IMR-90 (cell line): Measurements from ENCODE around the gene TFB1M. TPM values are rescaled to one million over a fixed set of nuclear protein-coding genes. Genes with fewer than 3 reads are reported as not detected.
A peak's percentile ranks its signal among the peaks of the same experiment; 100 is the strongest.

Source experiments
- ATAC-seq: fragments of 200-7000 bp; cut with Tn5 transposase; 2 replicates; pipeline ENCODE4 v1.9.1; 2020; ENCODE audit warnings: low read depth, mild to moderate bottlenecking, moderate library complexity
- BruUV-seq: library from RNA; stranded (reverse); fragments of 400-500 nt; replicated peaks from 2 replicates; lab custom pipeline; 2021; lab: Mats Ljungman, UMichigan
- CTCF ChIA-PET: fragments of 300-600 bp; formaldehyde crosslinking; extraction: SDS; loops from one replicate; lab custom pipeline; 2021; ENCODE audit warnings: antibody characterized with exemption; lab: Yijun Ruan, JAX
- POLR2A ChIA-PET: fragments of 300-600 bp; sonication (Branson Sonifier 250); formaldehyde crosslinking; loops from one replicate; lab custom pipeline; 2022; ENCODE audit warnings: antibody characterized with exemption; ENCODE audit not compliant: unreplicated experiment; lab: Charles Lee
- DNase-seq: peaks from one replicate; pipeline ENCODE4 v3.0.0; 2013
- H2AFZ ChIP-seq: replicated peaks from 2 replicates; pipeline ENCODE3; 2013; ENCODE audit warnings: low read length, mild to moderate bottlenecking; ENCODE audit not compliant: poor library complexity
- H2AK5ac ChIP-seq: 2 replicates; pipeline ENCODE4 v1.6.1; 2013; ENCODE audit warnings: low read depth, low read length, inconsistent platforms
- H2AK9ac ChIP-seq: replicated peaks from 2 replicates; pipeline ENCODE3; 2013; ENCODE audit warnings: mild to moderate bottlenecking, low read depth, low read length, moderate library complexity; ENCODE audit not compliant: poor library complexity
- H2BK120ac ChIP-seq: 2 replicates; pipeline ENCODE4 v1.6.1; 2013; ENCODE audit warnings: low read depth, low read length, inconsistent platforms
- H2BK15ac ChIP-seq: 3 replicates; pipeline ENCODE4 v1.6.1; 2013; ENCODE audit warnings: low read depth, low read length, inconsistent platforms
- H2BK20ac ChIP-seq: 2 replicates; pipeline ENCODE4 v1.6.1; 2013; ENCODE audit warnings: low read depth, mild to moderate bottlenecking, inconsistent platforms, low read length, moderate library complexity
- H2BK5ac ChIP-seq: 2 replicates; pipeline ENCODE4 v1.6.1; 2013; ENCODE audit warnings: mild to moderate bottlenecking, low read depth, low read length, inconsistent platforms; ENCODE audit not compliant: poor library complexity, severe bottlenecking
- H3K14ac ChIP-seq: replicated peaks from 2 replicates; pipeline ENCODE4 v1.6.1; 2013; ENCODE audit warnings: low read depth, low read length, inconsistent platforms
- H3K18ac ChIP-seq: 2 replicates; pipeline ENCODE4 v1.6.1; 2013; ENCODE audit warnings: low read depth, low read length, control low read depth
- H3K23ac ChIP-seq: 2 replicates; pipeline ENCODE4 v1.6.1; 2013; ENCODE audit warnings: low read depth, low read length, inconsistent platforms
- H3K27ac ChIP-seq: 2 replicates; pipeline ENCODE4 v1.5.1; 2013; ENCODE audit warnings: mild to moderate bottlenecking, control low read depth, low read length; ENCODE audit not compliant: insufficient read depth
- H3K27me3 ChIP-seq: 2 replicates; pipeline ENCODE4 v1.6.1; 2013; ENCODE audit warnings: low read length; ENCODE audit not compliant: control insufficient read depth, insufficient read depth
- H3K36me3 ChIP-seq: 2 replicates; pipeline ENCODE4 v1.6.1; 2013; ENCODE audit warnings: low read length, mixed read lengths; ENCODE audit not compliant: control insufficient read depth, insufficient read depth
- H3K4ac ChIP-seq: 2 replicates; pipeline ENCODE4 v1.6.1; 2013; ENCODE audit warnings: low read depth, low read length, inconsistent platforms
- H3K4me1 ChIP-seq: 2 replicates; pipeline ENCODE4 v1.6.1; 2013; ENCODE audit warnings: low read length, mixed read lengths; ENCODE audit not compliant: control insufficient read depth, insufficient read depth
- H3K4me2 ChIP-seq: 2 replicates; pipeline ENCODE4 v1.6.1; 2013; ENCODE audit warnings: low read depth, mild to moderate bottlenecking, control low read depth, low read length, moderate library complexity
- H3K4me3 ChIP-seq: 2 replicates; pipeline ENCODE4 v1.5.1; 2013; ENCODE audit warnings: low read depth, mild to moderate bottlenecking, control low read depth, low read length, moderate library complexity; ENCODE audit not compliant: insufficient read depth
- H3K56ac ChIP-seq: 2 replicates; pipeline ENCODE4 v1.6.1; 2013; ENCODE audit warnings: low read length, inconsistent platforms; ENCODE audit not compliant: insufficient read depth; ENCODE audit errors: extremely low read depth
- H3K79me1 ChIP-seq, 2 experiments: 2 replicates each; pipeline ENCODE4 v1.6.1; 2013; ENCODE audit warnings: low read length in 2 of 2, inconsistent platforms in 1 of 2, low read depth in 1 of 2
- H3K9ac ChIP-seq: 2 replicates; pipeline ENCODE4 v1.6.1; 2013; ENCODE audit warnings: low read depth, low read length, control low read depth
- H3K9me1 ChIP-seq: 2 replicates; pipeline ENCODE4 v1.6.1; 2013; ENCODE audit warnings: low read length, inconsistent platforms; ENCODE audit not compliant: insufficient read depth
- H3K9me3 ChIP-seq: 2 replicates; pipeline ENCODE4 v1.6.1; 2013; ENCODE audit warnings: low read length; ENCODE audit not compliant: control insufficient read depth, insufficient read depth
- H4K20me1 ChIP-seq: 2 replicates; pipeline ENCODE4 v1.6.1; 2013; ENCODE audit warnings: low read length, inconsistent platforms; ENCODE audit not compliant: insufficient read depth
- H4K5ac ChIP-seq: 2 replicates; pipeline ENCODE4 v1.6.1; 2013; ENCODE audit warnings: mild to moderate bottlenecking, low read depth, low read length, control low read depth
- H4K8ac ChIP-seq, 2 experiments: 2 replicates each; pipeline ENCODE4 v1.6.1; 2013; ENCODE audit warnings: low read depth in 2 of 2, low read length in 2 of 2, control low read depth in 1 of 2, inconsistent platforms in 1 of 2
- H4K91ac ChIP-seq: 2 replicates; pipeline ENCODE4 v1.6.1; 2013; ENCODE audit warnings: low read depth, low read length, inconsistent platforms; ENCODE audit not compliant: insufficient read depth
- BHLHE40 ChIP-seq: fragments of 150-350 bp; IDR thresholded peaks from 2 replicates; pipeline ENCODE4 v1.6.1; 2016; ENCODE audit warnings: mild to moderate bottlenecking, low read depth, low read length
- CEBPB ChIP-seq: IDR thresholded peaks from 2 replicates; pipeline ENCODE4 v1.6.1; 2012; ENCODE audit warnings: low read depth, low read length, improper control_type of control experiment
- CHD1 ChIP-seq: IDR thresholded peaks from 2 replicates; pipeline ENCODE4 v1.6.1; 2012; ENCODE audit warnings: low read depth, low read length, improper control_type of control experiment
- CTCF ChIP-seq: conservative IDR thresholded peaks from 2 replicates; pipeline ENCODE4 v1.5.1; 2012; ENCODE audit warnings: mild to moderate bottlenecking, low read depth, low read length, improper control_type of control experiment
- FOS ChIP-seq: fragments of 150-350 bp; IDR thresholded peaks from 2 replicates; pipeline ENCODE4 v1.6.1; 2016; ENCODE audit warnings: low read depth, low read length
- MAFK ChIP-seq: IDR thresholded peaks from 2 replicates; pipeline ENCODE4 v1.6.1; 2012; ENCODE audit warnings: low read depth, low read length, improper control_type of control experiment
- MAZ ChIP-seq: IDR thresholded peaks from 2 replicates; pipeline ENCODE4 v1.6.1; 2012; ENCODE audit warnings: low read depth, mild to moderate bottlenecking, low read length, improper control_type of control experiment, moderate library complexity, borderline replicate concordance
- MXI1 ChIP-seq: IDR thresholded peaks from 2 replicates; pipeline ENCODE4 v1.6.1; 2012; ENCODE audit warnings: low read depth, mild to moderate bottlenecking, low read length, moderate library complexity, borderline replicate concordance
- NFE2L2 ChIP-seq: fragments of 150-350 bp; IDR thresholded peaks from 2 replicates; pipeline ENCODE4 v1.6.1; 2016; ENCODE audit warnings: low read depth, mild to moderate bottlenecking, low read length
- POLR2A ChIP-seq: IDR thresholded peaks from 2 replicates; pipeline ENCODE4 v1.6.1; 2012; ENCODE audit warnings: mild to moderate bottlenecking, low read depth, low read length
- RAD21 ChIP-seq: IDR thresholded peaks from 2 replicates; pipeline ENCODE4 v1.6.1; 2012; ENCODE audit warnings: low read length, improper control_type of control experiment
- RCOR1 ChIP-seq: IDR thresholded peaks from 2 replicates; pipeline ENCODE4 v1.6.1; 2012; ENCODE audit warnings: mild to moderate bottlenecking, low read length, improper control_type of control experiment; ENCODE audit not compliant: insufficient replicate concordance
- RFX5 ChIP-seq: IDR thresholded peaks from 2 replicates; pipeline ENCODE4 v1.8.0; 2012; ENCODE audit warnings: low read depth, mild to moderate bottlenecking, low read length, moderate library complexity
- SMC3 ChIP-seq: fragments of 150-350 bp; IDR thresholded peaks from 2 replicates; pipeline ENCODE4 v1.6.1; 2016; ENCODE audit warnings: low read depth, mild to moderate bottlenecking, antibody characterized with exemption, low read length, moderate library complexity
- USF2 ChIP-seq: fragments of 150-350 bp; IDR thresholded peaks from 2 replicates; pipeline ENCODE4 v1.6.1; 2017; ENCODE audit warnings: mild to moderate bottlenecking, antibody characterized with exemption, low read length, low read depth
- WGBS, 2 experiments: methylation state at CpG; one replicate each; pipeline versions ENCODE4 v1.1.5 to v1.1.7; 2013; ENCODE audit warnings: missing lambda C conversion rate in 2 of 2; ENCODE audit not compliant: insufficient read length in 1 of 2; ENCODE audit errors: extremely low coverage in 2 of 2; 5-methylcytosine and 5-hydroxymethylcytosine counted together
- dilution Hi-C: fragments of 300-500 bp; cut with HindIII; formaldehyde crosslinking; loops from one replicate; pipeline ENCODE4 v1.14.3; 2018; ENCODE audit warnings: low sequenced_read_pairs; ENCODE audit not compliant: unreplicated experiment
- in situ Hi-C: fragments of 300-500 bp; cut with MboI; formaldehyde crosslinking; loops from 3 replicates; pipeline ENCODE4 v1.14.3; 2019; ENCODE audit warnings: low sequenced_read_pairs, inconsistent platforms, mixed read lengths
- intact Hi-C: fragments of 100-400 bp; cut with micrococcal nuclease; formaldehyde crosslinking; loops from 2 replicates; pipeline ENCODE4 v1.10.0; 2022
- polyA plus RNA-seq, 3 experiments: library from polyadenylated mRNA; depleted of rRNA; stranded (reverse); fragments of >200 nt; gene quantifications; 2 replicates each; pipeline ENCODE4 v1.2.3, GENCODE V29; 2012; ENCODE audit warnings: low replicate concordance in 1 of 3
- total RNA-seq: library from RNA; depleted of rRNA; stranded (reverse); fragments of >200 nt; gene quantifications from 2 replicates; pipeline ENCODE4 v1.2.3, GENCODE V29; 2012
- TF ChIP-seq, protein P1 (sequence below): fragments of 150-350 bp; IDR thresholded peaks from 2 replicates; pipeline ENCODE4 v1.6.1; 2016; ENCODE audit warnings: low read depth, mild to moderate bottlenecking, low read length, moderate library complexity, borderline replicate concordance

TFB1M gene
- total and polyA plus RNA-seq, 2 of the 4 experiments (the other 2 are of a cell fraction), result 18.1 to 22.4 TPM

DNA sequence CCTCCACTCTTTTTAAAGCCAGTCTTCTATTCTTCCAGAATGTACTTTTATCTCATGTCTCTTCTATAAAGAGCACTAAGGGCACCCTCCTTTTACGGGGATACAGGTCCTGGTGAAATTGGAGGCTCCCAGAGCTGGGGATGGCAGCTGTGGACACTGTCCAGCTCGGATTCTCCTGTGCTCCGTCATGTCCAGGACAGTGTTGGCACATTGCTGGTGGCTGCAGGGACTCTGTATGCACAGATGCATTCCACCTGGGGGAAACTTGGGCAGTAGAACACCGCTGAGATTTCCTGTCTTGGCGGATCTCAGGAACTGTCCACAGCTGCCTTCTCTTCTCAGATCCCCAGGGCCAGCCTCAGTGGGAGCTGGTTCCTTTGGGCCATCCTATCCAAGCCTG lies 107.1 kb downstream of the TFB1M start:
- ATAC-seq, result no peak
- no peaks in the 10 kb centered on the region for H3K4me1 ChIP-seq
- H3K79me1 ChIP-seq, result no peaks in the 10 kb centered on the region
- TF ChIP-seq, protein P1, sequence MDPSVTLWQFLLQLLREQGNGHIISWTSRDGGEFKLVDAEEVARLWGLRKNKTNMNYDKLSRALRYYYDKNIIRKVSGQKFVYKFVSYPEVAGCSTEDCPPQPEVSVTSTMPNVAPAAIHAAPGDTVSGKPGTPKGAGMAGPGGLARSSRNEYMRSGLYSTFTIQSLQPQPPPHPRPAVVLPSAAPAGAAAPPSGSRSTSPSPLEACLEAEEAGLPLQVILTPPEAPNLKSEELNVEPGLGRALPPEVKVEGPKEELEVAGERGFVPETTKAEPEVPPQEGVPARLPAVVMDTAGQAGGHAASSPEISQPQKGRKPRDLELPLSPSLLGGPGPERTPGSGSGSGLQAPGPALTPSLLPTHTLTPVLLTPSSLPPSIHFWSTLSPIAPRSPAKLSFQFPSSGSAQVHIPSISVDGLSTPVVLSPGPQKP, result no peak
- TF ChIP-seq SMC3 (no peak), MAFK (no peak), FOS (no peak), POLR2A (no peak), BHLHE40 (no peak), MXI1 (no peak), CEBPB (no peak), CHD1 (no peak), RAD21 (no peak), USF2 (no peak), RFX5 (no peak), NFE2L2 (no peak), CTCF (no peak), MAZ (no peak), RCOR1 (no peak)
- 84% methylated on average over 3 of the region's 5 CpGs; no CpG with 5 or more reads in 1 of the 2 experiments for WGBS, 2 experiments
- no peaks in the 10 kb centered on the region for H3K27me3 ChIP-seq
- H3K14ac ChIP-seq, result no peak overlapping the region
- BruUV-seq, result no TSS peak
- no peaks in the 10 kb centered on the region for H3K9me3 ChIP-seq
- no peaks in the 10 kb centered on the region; the same call in 1 of the 2 replicates for H3K9me1 ChIP-seq
- H3K4me3 ChIP-seq, result no peak overlapping the region
- H3K23ac ChIP-seq, result no peak overlapping the region
- H2BK5ac ChIP-seq, result no peak overlapping the region
- ChIA-PET POLR2A (no interaction called here), CTCF (no interaction called here)
- H3K36me3 ChIP-seq, result peaks cover 1% of the 10 kb centered on the region
- no peak overlapping the region for H3K18ac ChIP-seq
- H3K4ac ChIP-seq, result no peak overlapping the region
- no peak overlapping the region; the same call in 2 of the 3 replicates for H2BK15ac ChIP-seq
- H3K56ac ChIP-seq, result no peak overlapping the region
- intact Hi-C loops, result no loop called here
- H4K20me1 ChIP-seq, result no peaks in the 10 kb centered on the region
- H4K8ac ChIP-seq, result no peak overlapping the region
- in situ Hi-C loops, result no loop called here
- dilution Hi-C loops, result no loop called here
- no peak overlapping the region for H2BK120ac ChIP-seq
- no peak for DNase-seq
- no peak overlapping the region for H3K9ac ChIP-seq
- no peak overlapping the region for H2BK20ac ChIP-seq
- no peak overlapping the region for H2AFZ ChIP-seq
- H4K5ac ChIP-seq, result no peak overlapping the region
- H2AK5ac ChIP-seq, result 0 out of 2 replicates have a peak overlapping the region, but pooled peaks have one; percentile 14
- no peak overlapping the region for H3K27ac ChIP-seq
- no peak overlapping the region for H4K91ac ChIP-seq
- no peak overlapping the region for H2AK9ac ChIP-seq
- no peak overlapping the region for H3K4me2 ChIP-seq
